ENCODE data around the gene SLC15A1.
A peak's percentile ranks its signal among the peaks of the same experiment; 100 is the strongest.

Gene SLC15A1

GRCh38 chr13:98657506-98658085 lies 94.9 kb downstream of the SLC15A1 start:
- no peak overlapping the region for H3K4me3 ChIP-seq (ENCODE audit: low read depth, low read length)
- TF ChIP-seq POLR2A (IDR thresholded peaks at IDR 0.05; ENCODE audit: extremely low read depth, insufficient read length): no peak
- TF ChIP-seq MYC (IDR thresholded peaks at IDR 0.05; ENCODE audit: low read depth, low read length): no peak
- TF ChIP-seq, protein P1, sequence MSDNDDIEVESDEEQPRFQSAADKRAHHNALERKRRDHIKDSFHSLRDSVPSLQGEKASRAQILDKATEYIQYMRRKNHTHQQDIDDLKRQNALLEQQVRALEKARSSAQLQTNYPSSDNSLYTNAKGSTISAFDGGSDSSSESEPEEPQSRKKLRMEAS (IDR thresholded peaks at IDR 0.05; ENCODE audit: low read depth, low read length): no peak
- TF ChIP-seq, protein P2, sequence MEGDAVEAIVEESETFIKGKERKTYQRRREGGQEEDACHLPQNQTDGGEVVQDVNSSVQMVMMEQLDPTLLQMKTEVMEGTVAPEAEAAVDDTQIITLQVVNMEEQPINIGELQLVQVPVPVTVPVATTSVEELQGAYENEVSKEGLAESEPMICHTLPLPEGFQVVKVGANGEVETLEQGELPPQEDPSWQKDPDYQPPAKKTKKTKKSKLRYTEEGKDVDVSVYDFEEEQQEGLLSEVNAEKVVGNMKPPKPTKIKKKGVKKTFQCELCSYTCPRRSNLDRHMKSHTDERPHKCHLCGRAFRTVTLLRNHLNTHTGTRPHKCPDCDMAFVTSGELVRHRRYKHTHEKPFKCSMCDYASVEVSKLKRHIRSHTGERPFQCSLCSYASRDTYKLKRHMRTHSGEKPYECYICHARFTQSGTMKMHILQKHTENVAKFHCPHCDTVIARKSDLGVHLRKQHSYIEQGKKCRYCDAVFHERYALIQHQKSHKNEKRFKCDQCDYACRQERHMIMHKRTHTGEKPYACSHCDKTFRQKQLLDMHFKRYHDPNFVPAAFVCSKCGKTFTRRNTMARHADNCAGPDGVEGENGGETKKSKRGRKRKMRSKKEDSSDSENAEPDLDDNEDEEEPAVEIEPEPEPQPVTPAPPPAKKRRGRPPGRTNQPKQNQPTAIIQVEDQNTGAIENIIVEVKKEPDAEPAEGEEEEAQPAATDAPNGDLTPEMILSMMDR (IDR thresholded peaks at IDR 0.05; ENCODE audit: low read depth, low read length): no peak
- DNase-seq (ENCODE audit: low read depth): no peak

DNA sequence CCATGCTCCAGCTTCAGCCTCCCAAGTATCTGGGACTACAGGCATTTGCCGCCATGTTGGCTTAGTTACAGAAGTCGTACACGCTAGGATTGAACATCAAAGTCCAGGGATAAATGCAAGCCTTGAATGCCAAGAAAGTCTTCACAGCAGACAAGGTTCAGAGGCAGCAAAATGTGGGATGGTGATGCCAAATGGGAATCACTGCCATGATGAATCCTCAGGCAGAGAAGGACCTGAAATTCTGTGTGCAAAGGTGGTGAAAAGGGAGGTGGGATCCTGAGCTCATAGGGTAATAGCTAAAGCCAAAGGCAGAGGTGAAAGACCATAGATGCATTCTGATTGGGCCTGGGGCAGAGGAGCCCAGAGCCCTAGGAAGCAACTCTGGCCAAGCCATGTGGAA lies 96.2 kb downstream of the SLC15A1 start:
- no peak overlapping the region for H3K4me3 ChIP-seq (ENCODE audit: low read depth, low read length)

GRCh38 chr13:98653463-98653985 lies 98.9 kb downstream of the SLC15A1 start:
- TF ChIP-seq, protein P2 (IDR thresholded peaks at IDR 0.05; ENCODE audit: low read depth, low read length): peak; percentile 89
- TF ChIP-seq MYC (IDR thresholded peaks at IDR 0.05; ENCODE audit: low read depth, low read length): no peak
- TF ChIP-seq, protein P1 (IDR thresholded peaks at IDR 0.05; ENCODE audit: low read depth, low read length): no peak
- no peak for TF ChIP-seq POLR2A (IDR thresholded peaks at IDR 0.05; ENCODE audit: extremely low read depth, insufficient read length)
- no peak overlapping the region for H3K4me3 ChIP-seq (ENCODE audit: low read depth, low read length)

More for the DNA sequence above, 96.2 kb downstream of the SLC15A1 start:
- DNase-seq (ENCODE audit: low read depth): no peak
- TF ChIP-seq MYC (IDR thresholded peaks at IDR 0.05; ENCODE audit: low read depth, low read length): no peak
- no peak for TF ChIP-seq POLR2A (IDR thresholded peaks at IDR 0.05; ENCODE audit: extremely low read depth, insufficient read length)
- TF ChIP-seq, protein P2 (IDR thresholded peaks at IDR 0.05; ENCODE audit: low read depth, low read length): no peak

DNA sequence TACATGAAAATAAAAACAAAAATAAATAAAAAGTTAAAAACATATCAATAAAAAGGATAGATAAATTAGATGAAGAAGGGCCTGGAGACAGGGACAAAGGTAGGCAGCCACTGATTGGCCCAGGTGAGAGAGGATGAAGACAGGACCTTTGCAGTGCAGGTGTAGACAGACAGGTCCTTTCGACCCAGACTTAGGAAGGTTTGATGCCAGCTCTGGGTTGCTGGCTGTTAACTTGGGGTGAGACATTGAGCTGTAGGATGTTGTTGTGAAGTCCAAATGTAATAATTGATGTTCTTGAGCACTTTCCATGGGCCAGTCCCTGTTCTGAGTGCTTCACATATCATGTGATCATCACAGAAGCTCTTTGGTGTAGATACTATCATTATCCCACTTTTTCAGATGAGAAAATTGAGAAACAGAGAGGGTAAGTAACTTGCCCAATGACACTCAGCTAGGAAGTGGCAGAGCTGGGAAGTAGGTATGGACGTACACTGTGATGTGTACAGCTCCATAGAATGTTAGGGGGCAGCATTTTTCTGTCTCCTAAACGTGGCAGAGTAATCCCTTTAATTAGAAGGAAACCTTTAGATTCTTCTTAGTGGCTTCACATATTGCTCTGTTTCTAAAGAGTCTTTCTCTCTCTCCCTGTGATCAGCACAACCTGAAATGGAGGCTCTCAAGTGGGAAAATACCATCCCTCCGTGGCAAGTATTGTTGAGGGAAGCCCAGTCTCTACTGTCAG lies 99.6 kb downstream of the SLC15A1 start:
- DNase-seq (ENCODE audit: low read depth): no peak
- TF ChIP-seq, protein P1 (IDR thresholded peaks at IDR 0.05; ENCODE audit: low read depth, low read length): no peak
- TF ChIP-seq POLR2A (IDR thresholded peaks at IDR 0.05; ENCODE audit: extremely low read depth, insufficient read length) (no peak), MYC (IDR thresholded peaks at IDR 0.05; ENCODE audit: low read depth, low read length) (no peak)
- TF ChIP-seq, protein P2 (IDR thresholded peaks at IDR 0.05; ENCODE audit: low read depth, low read length): no peak
- no peak overlapping the region for H3K4me3 ChIP-seq (ENCODE audit: low read depth, low read length)

More at GRCh38 chr13:98653463-98653985, 98.9 kb downstream of the SLC15A1 start:
- DNase-seq (ENCODE audit: low read depth): peak; percentile 70

DNA sequence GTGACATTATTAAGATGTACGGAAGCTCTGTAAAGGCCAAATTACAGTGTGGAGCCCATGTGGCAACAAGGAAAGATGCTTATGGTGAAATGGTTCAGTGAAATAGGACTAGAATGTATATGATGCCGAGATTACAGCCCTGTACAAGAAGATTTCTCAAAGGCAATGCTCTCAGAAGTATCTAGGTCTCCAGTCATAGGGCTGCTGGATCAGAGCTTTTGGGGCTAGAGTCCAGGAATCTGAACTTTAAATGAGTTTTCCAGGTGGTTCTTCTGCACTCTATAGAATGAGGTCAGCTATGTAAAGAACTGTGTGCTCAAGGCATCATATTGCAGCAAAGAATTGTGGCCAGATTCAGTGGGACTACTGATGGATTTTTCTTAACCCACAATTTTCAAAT lies 100.2 kb downstream of the SLC15A1 start:
- no peak for DNase-seq (ENCODE audit: low read depth)
- TF ChIP-seq, protein P1 (IDR thresholded peaks at IDR 0.05; ENCODE audit: low read depth, low read length): no peak
- TF ChIP-seq POLR2A (IDR thresholded peaks at IDR 0.05; ENCODE audit: extremely low read depth, insufficient read length): no peak
- no peak overlapping the region for H3K4me3 ChIP-seq (ENCODE audit: low read depth, low read length)

DNA sequence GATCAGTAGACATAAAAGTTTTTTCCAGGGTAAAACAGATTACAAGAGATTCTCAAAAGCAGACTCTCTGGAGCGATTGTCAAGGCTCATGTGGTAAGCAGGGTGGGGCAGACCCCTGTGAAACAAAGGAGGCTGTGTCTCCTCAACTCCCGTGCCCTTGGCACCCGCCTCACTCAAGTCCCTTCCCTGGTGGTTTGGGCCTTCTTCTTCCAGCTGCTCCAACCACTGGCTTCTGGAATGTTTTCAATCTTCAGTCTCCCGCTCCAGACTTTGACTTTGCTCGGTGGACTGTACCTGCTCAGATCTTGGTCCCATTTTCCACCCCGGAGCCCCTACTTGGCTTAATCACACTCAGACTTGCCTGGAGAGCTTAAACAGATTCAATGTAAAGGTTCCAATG lies 100.7 kb downstream of the SLC15A1 start:
- TF ChIP-seq MYC (IDR thresholded peaks at IDR 0.05; ENCODE audit: low read depth, low read length): no peak
- TF ChIP-seq, protein P2 (IDR thresholded peaks at IDR 0.05; ENCODE audit: low read depth, low read length): no peak
- TF ChIP-seq, protein P1 (IDR thresholded peaks at IDR 0.05; ENCODE audit: low read depth, low read length): no peak
- no peak for TF ChIP-seq POLR2A (IDR thresholded peaks at IDR 0.05; ENCODE audit: extremely low read depth, insufficient read length)
- DNase-seq (ENCODE audit: low read depth): no peak
- H3K4me3 ChIP-seq (ENCODE audit: low read depth, low read length): no peak overlapping the region
